Effector memory CD8-positive, alpha-beta T cell (primary cell): ENCODE measurements around the gene PPP2R2C.

ENCODE experiments used
- ATAC-seq: fragments of 150-1000 bp; cut with Tn5 transposase; replicated peaks from 2 replicates; pipeline ENCODE4 v1.10.0; 2021; ENCODE audit warnings: mild to moderate bottlenecking, moderate library complexity
- DNase-seq, 3 experiments: peaks; one replicate each; pipeline ENCODE4 v3.0.0; 2021
- H3K27ac Mint-ChIP-seq, 2 donors: one replicate each; pipeline ENCODE4 v1.8.0; 2022; ENCODE audit warnings: mild to moderate bottlenecking in 2 of 2, mixed read lengths in 2 of 2, moderate library complexity in 2 of 2
- H3K27me3 Mint-ChIP-seq, 2 donors: one replicate each; pipeline ENCODE4 v1.8.0; 2022; ENCODE audit warnings: mixed read lengths in 2 of 2
- H3K36me3 Mint-ChIP-seq: one replicate; pipeline ENCODE4 v1.8.0; 2022; ENCODE audit warnings: mild to moderate bottlenecking, moderate library complexity, mixed read lengths; ENCODE audit not compliant: insufficient read depth
- H3K4me1 Mint-ChIP-seq, 2 donors: one replicate each; pipeline ENCODE4 v1.8.0; 2022; ENCODE audit warnings: low read depth in 2 of 2, mixed read lengths in 2 of 2
- H3K4me3 Mint-ChIP-seq, 2 donors: one replicate each; pipeline ENCODE4 v1.8.0; 2022; ENCODE audit warnings: mild to moderate bottlenecking in 2 of 2, mixed read lengths in 2 of 2, moderate library complexity in 2 of 2
- H3K9me3 Mint-ChIP-seq, 2 donors: one replicate each; pipeline ENCODE4 v1.8.0; 2022; ENCODE audit warnings: mixed read lengths in 2 of 2

Gene PPP2R2C

DNA sequence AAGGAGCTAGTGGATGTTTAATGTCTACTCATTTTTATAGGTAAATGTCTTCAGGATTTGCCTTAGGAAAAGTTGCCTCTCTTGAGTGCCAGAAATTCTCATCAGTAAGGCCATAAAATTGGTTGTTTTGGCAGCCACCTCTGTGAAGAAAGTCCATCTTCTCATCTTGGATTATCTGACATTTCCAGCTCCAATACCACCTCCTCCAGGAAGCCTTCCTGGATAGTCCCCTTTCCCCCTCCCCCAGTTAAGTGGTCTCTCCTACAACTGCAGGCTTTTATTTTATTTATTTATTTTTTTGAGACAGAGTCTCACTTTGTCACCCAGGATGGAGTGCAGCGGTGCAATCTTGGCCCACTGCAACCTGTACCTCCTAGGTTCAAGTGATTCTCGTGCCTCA is 87.1 kb downstream of the PPP2R2C start:
- Mint-ChIP-seq H3K27me3 (peaks cover 30 to 87% of the 10 kb centered on the region in 2 donors), H3K27ac (no peak overlapping the region), H3K4me3 (no peak overlapping the region), H3K9me3 (no peaks in the 10 kb centered on the region), H3K4me1 (peaks cover 2 to 3% of the 10 kb centered on the region in 2 donors), H3K36me3 (no peaks in the 10 kb centered on the region)
- ATAC-seq = no peak
- DNase-seq = no peak

- DNase-seq (no peak), ATAC-seq (no peak)
- no peak overlapping the region for H3K4me3 Mint-ChIP-seq
- H3K9me3 Mint-ChIP-seq = no peaks in the 10 kb centered on the region
- no peak overlapping the region for H3K27ac Mint-ChIP-seq
- H3K27me3 Mint-ChIP-seq = peaks cover 37 to 87% of the 10 kb centered on the region in 2 donors
- H3K4me1 Mint-ChIP-seq = peaks cover 2 to 3% of the 10 kb centered on the region in 2 donors
- no peaks in the 10 kb centered on the region for H3K36me3 Mint-ChIP-seq
These were observed 87.9 kb downstream of the PPP2R2C start for GRCh38 chr4:6384541-6384940.

- Mint-ChIP-seq H3K9me3 (no peaks in the 10 kb centered on the region), H3K4me1 (peaks cover under 1 to 3% of the 10 kb centered on the region in 2 donors), H3K36me3 (no peaks in the 10 kb centered on the region), H3K27ac (no peak overlapping the region), H3K27me3 (peaks cover 43 to 87% of the 10 kb centered on the region in 2 donors), H3K4me3 (no peak overlapping the region)
- ATAC-seq (no peak), DNase-seq (no peak)
These were observed 88.5 kb downstream of the PPP2R2C start for GRCh38 chr4:6383929-6384328.

DNA sequence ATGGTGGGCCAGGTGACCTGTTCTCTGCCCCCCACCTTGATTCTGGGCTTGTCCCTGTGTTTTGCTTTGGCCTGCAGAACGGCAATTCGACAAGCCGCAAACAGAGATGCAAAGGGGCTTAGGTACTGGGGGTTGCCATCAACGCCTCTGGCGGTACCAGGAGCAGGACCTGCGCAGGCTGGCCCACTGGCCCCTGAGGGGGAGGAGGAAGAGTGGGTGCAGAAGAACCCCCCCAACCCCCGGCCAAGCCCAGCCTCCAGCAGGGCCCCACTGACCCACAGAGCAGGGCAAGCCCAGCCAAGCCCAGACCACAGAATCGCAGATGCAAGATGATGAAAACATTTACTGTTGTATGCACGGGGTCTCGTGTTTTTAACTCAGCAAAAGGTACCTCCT is 89.4 kb downstream of the PPP2R2C start:
- Mint-ChIP-seq H3K27me3 (peaks cover 49 to 84% of the 10 kb centered on the region in 2 donors), H3K4me1 (peaks cover 0 to 3% of the 10 kb centered on the region in 2 donors), H3K4me3 (no peak overlapping the region), H3K36me3 (no peaks in the 10 kb centered on the region), H3K27ac (no peak overlapping the region), H3K9me3 (no peaks in the 10 kb centered on the region)
- DNase-seq = no peak
- no peak for ATAC-seq

DNA sequence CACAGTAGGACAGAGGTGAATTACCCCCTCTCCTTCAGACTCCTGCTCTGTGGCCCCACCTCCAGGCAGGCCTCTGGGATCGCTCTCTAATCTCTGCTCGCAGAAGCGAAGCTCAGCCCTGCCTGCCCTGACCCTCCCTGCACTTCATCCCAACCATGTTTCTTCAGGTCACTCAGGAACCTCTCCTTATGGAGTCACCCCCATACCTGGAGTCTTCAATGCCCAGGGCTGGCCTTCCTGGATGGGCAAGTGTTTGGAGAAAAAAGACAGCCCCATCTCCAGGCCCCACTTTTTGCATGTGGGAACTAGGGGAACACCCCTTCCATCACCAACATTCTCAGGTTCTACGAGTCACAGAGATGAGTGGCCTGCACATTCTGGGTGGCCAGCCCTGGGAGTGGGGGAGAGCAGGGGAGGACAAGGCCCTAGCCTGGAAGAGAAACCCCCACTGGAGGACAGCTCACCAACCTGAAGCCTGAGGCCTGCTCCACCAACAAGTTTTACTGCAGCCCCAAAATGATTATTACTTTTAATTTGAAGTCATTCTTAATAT is 90.8 kb downstream of the PPP2R2C start:
- Mint-ChIP-seq H3K4me3 (no peak overlapping the region), H3K36me3 (no peaks in the 10 kb centered on the region), H3K27ac (no peak overlapping the region), H3K9me3 (no peaks in the 10 kb centered on the region), H3K27me3 (peaks cover 54 to 86% of the 10 kb centered on the region in 2 donors), H3K4me1 (peaks cover 0 to 5% of the 10 kb centered on the region in 2 donors)
- ATAC-seq = no peak
- DNase-seq = no peak

DNA sequence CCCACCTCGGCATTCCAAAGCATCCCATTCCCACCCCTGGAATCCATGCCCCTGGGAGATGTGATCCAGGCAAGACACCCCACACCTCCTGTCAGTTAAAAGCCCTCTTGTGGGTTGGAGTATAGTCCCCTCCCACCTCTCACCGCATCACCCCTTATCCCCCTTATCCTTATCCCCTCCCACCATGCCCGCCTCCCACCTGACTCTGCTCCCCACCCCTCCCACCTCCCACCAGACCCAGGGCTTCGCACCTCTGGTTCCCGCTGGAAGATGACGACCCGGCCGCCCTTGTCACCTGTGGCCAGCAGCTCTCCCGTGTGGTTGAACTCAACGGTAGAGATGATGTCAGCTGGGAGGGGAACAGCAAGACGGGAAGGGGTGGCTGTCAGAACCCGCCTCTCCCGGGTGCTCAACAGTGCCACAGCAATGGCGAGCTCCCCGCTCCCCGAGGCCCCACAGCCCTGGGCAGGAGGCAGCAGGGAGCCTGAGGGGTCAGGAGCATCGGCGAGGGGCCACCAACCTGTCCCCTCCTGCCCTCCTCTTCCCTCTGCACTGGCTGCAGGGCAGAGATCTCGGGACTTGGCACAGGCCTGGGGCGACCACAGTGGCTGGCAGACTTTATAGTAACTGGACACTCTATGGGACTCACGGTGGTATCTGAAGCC is 91.5 kb downstream of the PPP2R2C start:
- H3K27me3 Mint-ChIP-seq = peaks cover 56 to 83% of the 10 kb centered on the region in 2 donors
- no peak overlapping the region for H3K27ac Mint-ChIP-seq
- H3K9me3 Mint-ChIP-seq = no peaks in the 10 kb centered on the region
- H3K36me3 Mint-ChIP-seq = no peaks in the 10 kb centered on the region
- peaks cover 0 to 6% of the 10 kb centered on the region in 2 donors for H3K4me1 Mint-ChIP-seq
- no peak overlapping the region for H3K4me3 Mint-ChIP-seq
- ATAC-seq = no peak
- DNase-seq = no peak

DNA sequence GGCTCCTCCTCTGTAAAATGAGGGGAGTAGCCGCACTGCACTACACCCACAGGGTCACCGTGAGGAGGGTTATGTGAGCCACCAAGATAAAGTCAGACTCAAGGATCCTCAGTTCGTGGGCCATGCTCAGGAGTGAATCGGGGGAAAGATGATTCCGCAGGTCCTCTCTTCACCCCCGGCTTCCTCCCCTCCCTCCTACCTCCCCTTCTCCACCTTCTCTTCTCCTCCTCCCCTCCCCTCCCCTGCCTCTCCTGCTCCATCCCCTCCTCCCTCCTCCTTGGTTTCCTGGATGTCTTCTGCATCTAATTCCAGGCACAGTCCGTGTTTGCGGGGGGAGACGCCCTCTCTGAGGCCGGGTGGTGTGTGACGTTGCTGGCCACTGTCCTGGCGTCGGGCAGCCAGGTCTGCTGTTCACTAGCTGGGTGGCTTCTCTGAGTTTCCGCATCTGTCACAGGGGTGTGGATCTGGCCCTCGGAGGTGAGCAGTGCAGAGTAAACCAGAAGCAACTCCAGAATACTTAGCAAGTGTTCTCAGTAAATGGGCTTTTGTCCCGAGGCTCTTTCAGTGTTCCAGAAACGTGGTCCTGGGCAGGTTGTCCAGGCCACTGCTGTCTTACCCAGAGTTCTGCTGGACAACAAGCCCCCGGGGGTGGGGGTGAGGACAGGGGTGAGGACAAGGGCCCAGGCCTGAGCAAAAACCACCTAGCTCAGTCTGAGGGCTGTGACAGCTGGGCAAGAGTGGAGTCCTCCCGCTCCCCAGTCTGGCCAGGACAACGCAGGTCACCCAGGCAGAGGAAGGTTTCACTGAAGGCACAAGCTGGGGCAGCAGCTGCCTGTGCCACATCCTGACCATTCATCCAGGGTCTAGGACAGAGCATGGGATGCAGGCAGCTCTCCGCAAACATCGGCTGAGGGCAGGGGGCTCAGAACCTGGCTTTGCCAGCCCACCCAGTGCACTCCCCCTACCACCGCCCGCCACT is 92.4 kb downstream of the PPP2R2C start:
- Mint-ChIP-seq H3K9me3 (no peaks in the 10 kb centered on the region), H3K4me3 (no peak overlapping the region), H3K4me1 (peaks cover 0 to 6% of the 10 kb centered on the region in 2 donors), H3K27ac (no peak overlapping the region), H3K36me3 (no peaks in the 10 kb centered on the region), H3K27me3 (peaks cover 53 to 79% of the 10 kb centered on the region in 2 donors)
- DNase-seq = no peak
- ATAC-seq = no peak

GRCh38 chr4:6378493-6379445 is 93.6 kb downstream of the PPP2R2C start:
- ATAC-seq (no peak), DNase-seq (no peak)
- Mint-ChIP-seq H3K4me3 (no peak overlapping the region), H3K27me3 (peaks cover 40 to 66% of the 10 kb centered on the region in 2 donors), H3K27ac (no peak overlapping the region), H3K36me3 (no peaks in the 10 kb centered on the region), H3K4me1 (peaks cover 0 to 5% of the 10 kb centered on the region in 2 donors), H3K9me3 (no peaks in the 10 kb centered on the region)

GRCh38 chr4:6377626-6378492 is 94.6 kb downstream of the PPP2R2C start:
- DNase-seq (no peak), ATAC-seq (no peak)
- no peaks in the 10 kb centered on the region for H3K36me3 Mint-ChIP-seq
- H3K4me3 Mint-ChIP-seq = no peak overlapping the region
- H3K27me3 Mint-ChIP-seq = peaks cover 33 to 57% of the 10 kb centered on the region in 2 donors
- H3K27ac Mint-ChIP-seq = no peak overlapping the region
- H3K4me1 Mint-ChIP-seq = peaks cover 0 to 3% of the 10 kb centered on the region in 2 donors
- H3K9me3 Mint-ChIP-seq = no peaks in the 10 kb centered on the region

DNA sequence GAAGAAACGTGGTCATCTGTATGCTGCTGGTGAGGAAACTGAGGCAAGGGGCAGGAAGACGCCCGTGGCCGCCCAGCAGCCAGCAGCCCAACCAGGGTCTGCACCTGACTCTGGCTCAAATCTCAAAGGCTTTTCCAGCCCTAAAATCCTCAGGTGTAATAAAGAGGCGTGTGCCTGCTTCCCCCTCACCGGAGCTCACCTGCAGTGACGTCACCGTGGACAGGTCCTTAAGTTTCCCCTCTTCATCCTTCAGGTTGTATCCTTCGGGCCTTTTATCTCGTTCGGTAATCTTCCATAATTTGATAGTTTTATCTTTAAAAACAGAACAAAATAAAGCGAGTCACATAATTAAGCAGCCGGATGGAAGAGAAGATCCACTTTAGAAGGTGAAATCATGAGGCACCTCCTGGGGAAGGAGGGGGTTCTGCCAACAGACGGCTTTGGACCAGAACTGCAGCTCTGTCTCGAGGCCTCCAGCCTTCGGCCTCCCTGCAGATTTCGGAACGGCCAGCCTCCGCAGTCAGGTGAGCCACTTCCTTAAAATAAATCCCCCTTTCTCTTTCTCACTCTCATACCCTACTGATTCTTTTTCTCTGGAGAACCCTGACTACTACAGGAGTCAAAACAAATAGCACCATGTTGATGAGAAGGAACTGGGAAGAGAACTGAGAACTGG is 96.7 kb downstream of the PPP2R2C start:
- DNase-seq (no peak), ATAC-seq (no peak)
- H3K27ac Mint-ChIP-seq = no peak overlapping the region
- H3K27me3 Mint-ChIP-seq = peaks cover 26 to 44% of the 10 kb centered on the region in 2 donors
- no peak overlapping the region for H3K4me3 Mint-ChIP-seq
- peaks cover 0 to 3% of the 10 kb centered on the region in 2 donors for H3K4me1 Mint-ChIP-seq
- H3K9me3 Mint-ChIP-seq = no peaks in the 10 kb centered on the region
- H3K36me3 Mint-ChIP-seq = no peaks in the 10 kb centered on the region

DNA sequence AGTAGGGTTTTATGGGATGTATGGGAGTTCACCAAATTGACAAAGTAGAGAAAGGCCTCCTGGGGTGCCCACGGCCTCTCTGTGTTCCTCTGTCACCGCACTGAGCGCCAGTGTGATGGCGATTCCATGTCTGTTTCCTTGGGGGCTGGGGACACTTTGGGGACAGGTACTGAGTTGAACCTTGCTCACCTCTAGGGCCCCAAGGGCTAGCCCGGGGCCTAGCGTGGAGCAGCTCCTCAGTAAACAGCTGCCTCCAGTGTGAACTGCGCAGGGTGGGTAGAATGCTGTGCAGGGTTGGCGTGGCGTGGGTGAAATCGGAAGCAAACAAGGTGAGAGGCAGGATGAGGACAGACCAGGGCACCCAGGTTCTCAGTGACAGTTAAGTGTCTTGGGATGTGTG is 97.8 kb downstream of the PPP2R2C start:
- H3K9me3 Mint-ChIP-seq = no peaks in the 10 kb centered on the region
- DNase-seq (no peak), ATAC-seq (no peak)
- peaks cover 0 to 3% of the 10 kb centered on the region in 2 donors for H3K4me1 Mint-ChIP-seq
- no peak overlapping the region for H3K27ac Mint-ChIP-seq
- H3K4me3 Mint-ChIP-seq = no peak overlapping the region
- no peaks in the 10 kb centered on the region for H3K36me3 Mint-ChIP-seq
- H3K27me3 Mint-ChIP-seq = peaks cover 20 to 42% of the 10 kb centered on the region in 2 donors
